GM23338 (cell line): Measurements from ENCODE around the gene MIEF2. TPM values are rescaled to one million over a fixed set of nuclear protein-coding genes. Genes with fewer than 3 reads are reported as not detected.

Source experiments
- ATAC-seq: fragments of 200-7000 bp; cut with Tn5 transposase; 3 replicates; pipeline ENCODE4 v1.9.1; 2020
- DNase-seq: peaks from one replicate; pipeline ENCODE4 v3.0.0-alpha.2; 2015; ENCODE audit warnings: low spot score
- H2AFZ ChIP-seq: fragments of 200-600 bp; sonication (generic); 2 replicates; pipeline ENCODE4 v1.8.0; 2016; ENCODE audit warnings: antibody characterized with exemption, mild to moderate bottlenecking, moderate library complexity
- H3F3A ChIP-seq: fragments of 200-600 bp; sonication (generic); replicated peaks from 2 replicates; pipeline ENCODE4 v1.8.0; 2017; ENCODE audit warnings: antibody characterized with exemption, mixed run types, low read depth
- H3K27ac ChIP-seq: fragments of 200-600 bp; sonication (generic); 2 replicates; pipeline ENCODE4 v1.6.1; 2016; ENCODE audit warnings: low read depth
- H3K27me3 ChIP-seq: fragments of 200-600 bp; sonication (generic); 2 replicates; pipeline ENCODE4 v1.8.0; 2016; ENCODE audit warnings: mild to moderate bottlenecking, mixed run types, moderate library complexity; ENCODE audit not compliant: insufficient read depth
- H3K36me3 ChIP-seq: fragments of 200-600 bp; sonication (generic); 2 replicates; pipeline ENCODE4 v1.8.0; 2016; ENCODE audit warnings: mild to moderate bottlenecking; ENCODE audit not compliant: insufficient read depth
- H3K4me1 ChIP-seq: fragments of 200-600 bp; sonication (generic); 2 replicates; pipeline ENCODE4 v1.8.0; 2016; ENCODE audit warnings: mild to moderate bottlenecking, moderate library complexity; ENCODE audit not compliant: insufficient read depth
- H3K4me2 ChIP-seq: fragments of 200-600 bp; sonication (generic); 2 replicates; pipeline ENCODE4 v1.7.1; 2017; ENCODE audit warnings: mixed run types
- H3K4me3 ChIP-seq: fragments of 200-600 bp; sonication (generic); 2 replicates; pipeline ENCODE4 v1.6.1; 2016; ENCODE audit warnings: mixed run types
- H3K79me2 ChIP-seq: fragments of 200-600 bp; sonication (generic); replicated peaks from 2 replicates; pipeline ENCODE4 v1.8.0; 2017; ENCODE audit warnings: mild to moderate bottlenecking; ENCODE audit not compliant: insufficient read depth
- H3K9me2 ChIP-seq: fragments of 200-600 bp; sonication (generic); 2 replicates; pipeline ENCODE4 v1.8.0; 2017; ENCODE audit not compliant: insufficient read depth
- H4K20me1 ChIP-seq: fragments of 200-600 bp; sonication (generic); replicated peaks from 2 replicates; pipeline ENCODE4 v1.8.0; 2017; ENCODE audit warnings: mild to moderate bottlenecking; ENCODE audit not compliant: insufficient read depth
- H3K27ac Mint-ChIP-seq: 2 replicates; pipeline ENCODE4 v1.8.0; 2020; ENCODE audit warnings: inconsistent platforms, mild to moderate bottlenecking, moderate library complexity, mixed read lengths
- H3K27me3 Mint-ChIP-seq: 3 replicates; pipeline ENCODE4 v1.8.0; 2022; ENCODE audit warnings: low read depth, mild to moderate bottlenecking, moderate library complexity, mixed read lengths, inconsistent platforms; ENCODE audit not compliant: insufficient read depth, poor library complexity
- H3K36me3 Mint-ChIP-seq: 3 replicates; pipeline ENCODE4 v1.8.0; 2021; ENCODE audit warnings: low read depth, mild to moderate bottlenecking, inconsistent platforms, moderate library complexity, mixed read lengths
- H3K4me1 Mint-ChIP-seq: 3 replicates; pipeline ENCODE4 v1.8.0; 2020; ENCODE audit warnings: mild to moderate bottlenecking, inconsistent platforms, mixed read lengths
- H3K4me3 Mint-ChIP-seq: 3 replicates; pipeline ENCODE4 v1.8.0; 2021; ENCODE audit warnings: moderate library complexity, mild to moderate bottlenecking, inconsistent platforms, mixed read lengths
- H3K9me3 Mint-ChIP-seq: 3 replicates; pipeline ENCODE4 v1.8.0; 2020; ENCODE audit warnings: moderate library complexity, mild to moderate bottlenecking, inconsistent platforms, mixed read lengths
- CREB1 ChIP-seq: fragments of 250-450 bp; sonication (Bioruptor Pico); IDR thresholded peaks from 2 replicates; pipeline ENCODE4 v1.5.0; 2020; ENCODE audit warnings: low read depth, mild to moderate bottlenecking, moderate library complexity
- EZH2 ChIP-seq: fragments of 200-600 bp; sonication (generic); IDR thresholded peaks from one replicate; pipeline ENCODE4 v1.8.0; 2017; ENCODE audit warnings: antibody characterized with exemption, mild to moderate bottlenecking, low read depth; ENCODE audit not compliant: unreplicated experiment
- POLR2AphosphoS5 ChIP-seq: IDR thresholded peaks from 2 replicates; pipeline ENCODE4 v1.6.1; 2016; ENCODE audit warnings: antibody characterized with exemption, low read depth
- ZNF114 ChIP-seq: fragments of 250-450 bp; sonication (Bioruptor Pico); IDR thresholded peaks from 2 replicates; pipeline ENCODE4 v1.5.0; 2020; ENCODE audit warnings: mild to moderate bottlenecking, moderate library complexity
- ZNF462 ChIP-seq: fragments of 250-450 bp; sonication (Bioruptor Pico); IDR thresholded peaks from 2 replicates; pipeline ENCODE4 v1.5.0; 2020; ENCODE audit warnings: mild to moderate bottlenecking, moderate library complexity
- polyA plus RNA-seq: library from polyadenylated mRNA; unstranded; fragments of >200 nt; fragmentation: Nextera tagmentation; extraction: Ambion mirVana; gene quantifications from 2 replicates; pipeline ENCODE4 v1.2.1, GENCODE V29; 2016
- total RNA-seq: library from RNA; depleted of rRNA; stranded (reverse); fragments of >200 nt; shearing (Covaris generic); gene quantifications from 2 replicates; pipeline ENCODE4 v1.2.3, GENCODE V29; 2014
- TF ChIP-seq, protein P1 (sequence below): IDR thresholded peaks from one replicate; pipeline ENCODE4 v1.6.1; 2018; ENCODE audit warnings: antibody characterized with exemption; ENCODE audit not compliant: unreplicated experiment

The MIEF2 gene
- total and polyA plus RNA-seq, 2 experiments from 2014 or later, result 8.2 to 26.5 TPM

DNA sequence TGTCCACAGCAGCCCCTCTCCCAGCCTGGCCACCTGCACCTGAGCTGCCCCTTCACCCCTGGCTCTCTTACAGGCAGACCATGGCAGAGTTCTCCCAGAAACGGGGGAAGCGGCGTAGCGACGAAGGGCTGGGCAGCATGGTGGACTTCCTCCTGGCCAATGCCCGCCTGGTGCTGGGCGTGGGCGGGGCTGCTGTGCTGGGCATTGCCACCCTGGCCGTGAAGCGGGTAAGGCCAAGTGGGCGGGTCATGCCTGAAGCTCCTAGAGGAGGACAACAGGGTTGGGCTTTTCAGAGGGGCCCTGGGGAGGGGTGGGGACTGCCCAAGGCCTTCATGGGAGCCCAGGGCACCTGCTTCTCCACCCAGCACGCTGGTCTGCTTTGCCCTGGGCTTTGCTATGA, 2.2 kb downstream of the MIEF2 start (continued):
- TF ChIP-seq ZNF462 (CRISPR knock-in tag), result no peak
- no peak for TF ChIP-seq CREB1 (CRISPR knock-in tag)

DNA sequence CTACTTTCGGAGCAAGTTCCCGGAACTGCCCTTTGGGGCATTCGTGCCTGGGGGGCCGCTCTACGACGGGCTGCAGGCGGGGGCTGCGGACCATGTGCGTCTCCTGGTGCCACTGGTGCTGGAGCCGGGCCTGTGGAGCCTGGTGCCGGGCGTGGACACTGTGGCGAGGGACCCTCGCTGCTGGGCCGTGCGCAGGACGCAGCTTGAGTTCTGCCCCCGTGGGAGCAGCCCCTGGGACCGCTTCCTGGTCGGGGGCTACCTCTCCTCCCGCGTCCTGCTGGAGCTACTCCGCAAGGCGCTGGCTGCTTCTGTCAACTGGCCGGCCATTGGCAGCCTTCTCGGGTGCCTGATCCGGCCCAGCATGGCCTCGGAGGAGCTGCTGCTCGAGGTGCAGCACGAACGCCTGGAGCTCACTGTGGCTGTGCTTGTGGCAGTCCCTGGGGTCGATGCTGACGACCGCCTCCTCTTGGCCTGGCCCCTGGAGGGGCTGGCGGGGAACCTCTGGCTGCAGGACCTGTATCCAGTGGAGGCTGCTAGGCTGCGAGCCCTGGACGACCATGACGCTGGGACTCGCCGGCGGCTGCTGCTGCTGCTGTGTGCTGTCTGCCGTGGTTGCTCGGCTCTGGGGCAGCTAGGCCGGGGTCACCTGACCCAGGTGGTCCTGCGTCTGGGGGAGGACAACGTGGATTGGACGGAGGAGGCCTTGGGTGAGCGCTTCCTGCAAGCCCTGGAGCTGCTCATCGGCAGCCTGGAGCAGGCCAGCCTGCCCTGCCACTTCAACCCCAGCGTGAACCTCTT, 3.6 kb downstream of the MIEF2 start:
- no peaks in the 10 kb centered on the region for H4K20me1 ChIP-seq
- peaks cover 2% of the 10 kb centered on the region for H3K27me3 Mint-ChIP-seq
- no peak overlapping the region for H3K4me2 ChIP-seq
- H3K9me2 ChIP-seq, result no peaks in the 10 kb centered on the region
- DNase-seq (no peak), ATAC-seq (no peak)
- H3K4me3 Mint-ChIP-seq, result no peak overlapping the region
- no peaks in the 10 kb centered on the region for H3K27me3 ChIP-seq
- H2AFZ ChIP-seq, result no peak overlapping the region
- peaks cover 17% of the 10 kb centered on the region for H3F3A ChIP-seq
- H3K4me1 ChIP-seq, result peaks cover 16% of the 10 kb centered on the region
- peaks cover 7% of the 10 kb centered on the region; the same call in 1 of the 2 replicates for H3K79me2 ChIP-seq
- no peaks in the 10 kb centered on the region for H3K9me3 Mint-ChIP-seq
- peaks cover 4% of the 10 kb centered on the region for H3K36me3 Mint-ChIP-seq
- H3K27ac ChIP-seq, result no peak overlapping the region
- no peak overlapping the region for H3K27ac Mint-ChIP-seq
- no peaks in the 10 kb centered on the region; the same call in 1 of the 2 replicates for H3K36me3 ChIP-seq
- peaks cover 27% of the 10 kb centered on the region for H3K4me1 Mint-ChIP-seq
- no peak overlapping the region for H3K4me3 ChIP-seq
- TF ChIP-seq ZNF114 (CRISPR knock-in tag), result no peak
- TF ChIP-seq, protein P1, sequence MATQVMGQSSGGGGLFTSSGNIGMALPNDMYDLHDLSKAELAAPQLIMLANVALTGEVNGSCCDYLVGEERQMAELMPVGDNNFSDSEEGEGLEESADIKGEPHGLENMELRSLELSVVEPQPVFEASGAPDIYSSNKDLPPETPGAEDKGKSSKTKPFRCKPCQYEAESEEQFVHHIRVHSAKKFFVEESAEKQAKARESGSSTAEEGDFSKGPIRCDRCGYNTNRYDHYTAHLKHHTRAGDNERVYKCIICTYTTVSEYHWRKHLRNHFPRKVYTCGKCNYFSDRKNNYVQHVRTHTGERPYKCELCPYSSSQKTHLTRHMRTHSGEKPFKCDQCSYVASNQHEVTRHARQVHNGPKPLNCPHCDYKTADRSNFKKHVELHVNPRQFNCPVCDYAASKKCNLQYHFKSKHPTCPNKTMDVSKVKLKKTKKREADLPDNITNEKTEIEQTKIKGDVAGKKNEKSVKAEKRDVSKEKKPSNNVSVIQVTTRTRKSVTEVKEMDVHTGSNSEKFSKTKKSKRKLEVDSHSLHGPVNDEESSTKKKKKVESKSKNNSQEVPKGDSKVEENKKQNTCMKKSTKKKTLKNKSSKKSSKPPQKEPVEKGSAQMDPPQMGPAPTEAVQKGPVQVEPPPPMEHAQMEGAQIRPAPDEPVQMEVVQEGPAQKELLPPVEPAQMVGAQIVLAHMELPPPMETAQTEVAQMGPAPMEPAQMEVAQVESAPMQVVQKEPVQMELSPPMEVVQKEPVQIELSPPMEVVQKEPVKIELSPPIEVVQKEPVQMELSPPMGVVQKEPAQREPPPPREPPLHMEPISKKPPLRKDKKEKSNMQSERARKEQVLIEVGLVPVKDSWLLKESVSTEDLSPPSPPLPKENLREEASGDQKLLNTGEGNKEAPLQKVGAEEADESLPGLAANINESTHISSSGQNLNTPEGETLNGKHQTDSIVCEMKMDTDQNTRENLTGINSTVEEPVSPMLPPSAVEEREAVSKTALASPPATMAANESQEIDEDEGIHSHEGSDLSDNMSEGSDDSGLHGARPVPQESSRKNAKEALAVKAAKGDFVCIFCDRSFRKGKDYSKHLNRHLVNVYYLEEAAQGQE, result no peak
- TF ChIP-seq POLR2AphosphoS5, result no peak
- TF ChIP-seq EZH2, result no peak
